ENCODE measurements around the gene MXD1.

Gene MXD1

DNA sequence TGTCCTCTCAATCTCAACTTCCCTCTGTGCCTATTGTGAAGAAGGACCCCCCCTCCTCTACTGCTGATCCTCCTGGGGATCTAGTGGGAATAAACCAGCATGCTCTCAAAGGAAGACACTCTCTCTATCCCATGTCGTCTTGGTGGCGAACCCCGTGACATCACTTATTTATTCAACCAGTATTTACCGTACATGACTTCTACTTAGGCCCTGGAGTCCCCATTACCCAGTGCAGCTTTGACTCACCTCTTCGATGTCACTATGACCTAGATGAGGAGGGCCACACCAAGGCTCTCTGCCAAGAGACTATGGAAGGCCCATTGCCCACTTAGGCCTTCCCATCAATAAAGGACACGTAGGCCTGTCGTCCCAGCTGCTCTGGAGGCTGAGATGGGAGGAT, 29.8 kb downstream of the MXD1 start:
- Histone ChIP-seq H3K9me3 (ENCODE audit: control insufficient read depth, insufficient read depth, low read length) (no peaks in the 10 kb centered on the region), H3K4me3 (ENCODE audit: low read length) (no peak overlapping the region), H3K4me2 (ENCODE audit: low read length) (no peak overlapping the region), H3K4me1 (ENCODE audit: control insufficient read depth, low read length) (peaks cover 16% of the 10 kb centered on the region), H3F3A (ENCODE audit: control insufficient read depth, insufficient read depth) (no peaks in the 10 kb centered on the region), H3K79me2 (ENCODE audit: control insufficient read depth, low read length) (no peaks in the 10 kb centered on the region), H3K9me2 (replicated peaks; ENCODE audit: control insufficient read depth, low read length) (no peaks in the 10 kb centered on the region), H4K20me1 (ENCODE audit: control insufficient read depth, insufficient read depth, low read depth, low read length) (no peaks in the 10 kb centered on the region), H3K36me3 (ENCODE audit: control insufficient read depth, low read length) (0 out of 2 replicates have a peak, but pooled peaks cover under 1% of the 10 kb centered on the region), H3K27ac (ENCODE audit: low read depth, low read length) (no peak overlapping the region), H3K27me3 (ENCODE audit: control insufficient read depth, low read length) (no peaks in the 10 kb centered on the region)
- TF ChIP-seq EZH2phosphoT487 (IDR thresholded peaks at IDR 0.05; ENCODE audit: borderline replicate concordance, low read length) = no peak
- TF ChIP-seq, protein P1, sequence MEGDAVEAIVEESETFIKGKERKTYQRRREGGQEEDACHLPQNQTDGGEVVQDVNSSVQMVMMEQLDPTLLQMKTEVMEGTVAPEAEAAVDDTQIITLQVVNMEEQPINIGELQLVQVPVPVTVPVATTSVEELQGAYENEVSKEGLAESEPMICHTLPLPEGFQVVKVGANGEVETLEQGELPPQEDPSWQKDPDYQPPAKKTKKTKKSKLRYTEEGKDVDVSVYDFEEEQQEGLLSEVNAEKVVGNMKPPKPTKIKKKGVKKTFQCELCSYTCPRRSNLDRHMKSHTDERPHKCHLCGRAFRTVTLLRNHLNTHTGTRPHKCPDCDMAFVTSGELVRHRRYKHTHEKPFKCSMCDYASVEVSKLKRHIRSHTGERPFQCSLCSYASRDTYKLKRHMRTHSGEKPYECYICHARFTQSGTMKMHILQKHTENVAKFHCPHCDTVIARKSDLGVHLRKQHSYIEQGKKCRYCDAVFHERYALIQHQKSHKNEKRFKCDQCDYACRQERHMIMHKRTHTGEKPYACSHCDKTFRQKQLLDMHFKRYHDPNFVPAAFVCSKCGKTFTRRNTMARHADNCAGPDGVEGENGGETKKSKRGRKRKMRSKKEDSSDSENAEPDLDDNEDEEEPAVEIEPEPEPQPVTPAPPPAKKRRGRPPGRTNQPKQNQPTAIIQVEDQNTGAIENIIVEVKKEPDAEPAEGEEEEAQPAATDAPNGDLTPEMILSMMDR (IDR thresholded peaks at IDR 0.05; ENCODE audit: low read depth, low read length, poor library complexity, severe bottlenecking) = no peak

GRCh38 chr2:69945441-69945840, 30.5 kb downstream of the MXD1 start:
- Histone ChIP-seq H4K20me1 (ENCODE audit: control insufficient read depth, insufficient read depth, low read depth, low read length) (no peaks in the 10 kb centered on the region), H3K27me3 (ENCODE audit: control insufficient read depth, low read length) (no peaks in the 10 kb centered on the region), H3K4me2 (ENCODE audit: low read length) (no peak overlapping the region), H3K9me3 (ENCODE audit: control insufficient read depth, insufficient read depth, low read length) (no peaks in the 10 kb centered on the region), H3K9me2 (replicated peaks; ENCODE audit: control insufficient read depth, low read length) (no peaks in the 10 kb centered on the region), H3K79me2 (ENCODE audit: control insufficient read depth, low read length) (no peaks in the 10 kb centered on the region), H3K4me1 (ENCODE audit: control insufficient read depth, low read length) (peaks cover 16% of the 10 kb centered on the region), H3K4me3 (ENCODE audit: low read length) (no peak overlapping the region), H3F3A (ENCODE audit: control insufficient read depth, insufficient read depth) (no peaks in the 10 kb centered on the region), H3K36me3 (ENCODE audit: control insufficient read depth, low read length) (no peaks in the 10 kb centered on the region), H3K27ac (ENCODE audit: low read depth, low read length) (no peak overlapping the region)
- TF ChIP-seq EZH2phosphoT487 (IDR thresholded peaks at IDR 0.05; ENCODE audit: borderline replicate concordance, low read length) = no peak
- TF ChIP-seq, protein P1 (IDR thresholded peaks at IDR 0.05; ENCODE audit: low read depth, low read length, poor library complexity, severe bottlenecking) = no peak

GRCh38 chr2:69945941-69946340, 31.0 kb downstream of the MXD1 start:
- no peaks in the 10 kb centered on the region for H3K36me3 ChIP-seq (ENCODE audit: control insufficient read depth, low read length)
- H3K27ac ChIP-seq (ENCODE audit: low read depth, low read length) = no peak overlapping the region
- H3K9me3 ChIP-seq (ENCODE audit: control insufficient read depth, insufficient read depth, low read length) = no peaks in the 10 kb centered on the region
- no peaks in the 10 kb centered on the region for H4K20me1 ChIP-seq (ENCODE audit: control insufficient read depth, insufficient read depth, low read depth, low read length)
- no peak for TF ChIP-seq EZH2phosphoT487 (IDR thresholded peaks at IDR 0.05; ENCODE audit: borderline replicate concordance, low read length)
- TF ChIP-seq, protein P1 (IDR thresholded peaks at IDR 0.05; ENCODE audit: low read depth, low read length, poor library complexity, severe bottlenecking) = no peak
- no peaks in the 10 kb centered on the region for H3K79me2 ChIP-seq (ENCODE audit: control insufficient read depth, low read length)
- no peaks in the 10 kb centered on the region for H3K9me2 ChIP-seq (replicated peaks; ENCODE audit: control insufficient read depth, low read length)
- peaks cover 16% of the 10 kb centered on the region for H3K4me1 ChIP-seq (ENCODE audit: control insufficient read depth, low read length)
- no peaks in the 10 kb centered on the region for H3K27me3 ChIP-seq (ENCODE audit: control insufficient read depth, low read length)
- no peaks in the 10 kb centered on the region for H3F3A ChIP-seq (ENCODE audit: control insufficient read depth, insufficient read depth)
- H3K4me2 ChIP-seq (ENCODE audit: low read length) = no peak overlapping the region
- H3K4me3 ChIP-seq (ENCODE audit: low read length) = no peak overlapping the region
